Thyroid gland (tissue), 4 donors: ENCODE measurements around the gene CLEC17A.

Source experiments
- POLR2A ChIP-seq, 2 donors: fragments of 450-650 bp; IDR thresholded peaks; one replicate each; pipeline ENCODE4 v1.6.1; 2017; ENCODE audit warnings: antibody characterized with exemption in 2 of 2, mild to moderate bottlenecking in 2 of 2, moderate library complexity in 1 of 2
- TF ChIP-seq, protein P1 (sequence below), 6 experiments: fragments of 200-600 bp in 3 of 6; fragments of 450-650 bp in 3 of 6; sonication (generic) in 3 of 6; IDR thresholded peaks; one replicate each; pipeline ENCODE4 v1.5.1; 2016 to 2019; ENCODE audit warnings: antibody characterized with exemption in 6 of 6, mild to moderate bottlenecking in 2 of 6, inconsistent platforms in 1 of 6, moderate library complexity in 1 of 6

DNA sequence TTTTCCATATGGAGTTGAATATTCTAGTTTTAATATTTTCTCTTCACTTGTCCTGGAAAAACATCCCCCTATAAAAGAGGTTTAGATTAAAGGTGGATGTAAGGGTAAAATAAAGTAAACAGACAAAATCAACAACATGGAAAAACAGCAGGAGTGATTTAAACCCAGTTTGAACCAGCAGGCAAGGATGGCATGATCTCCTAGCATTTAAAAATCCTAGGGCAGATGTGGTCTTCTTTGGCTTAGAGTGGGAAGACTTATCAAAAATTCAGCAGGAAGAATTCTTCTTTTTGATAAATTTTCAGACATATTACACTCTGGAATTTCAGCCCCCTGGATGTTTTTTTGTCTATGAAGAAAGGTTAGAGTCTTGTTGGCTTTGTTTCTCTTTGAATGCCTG lies 36.5 kb downstream of the CLEC17A start:
- TF ChIP-seq, protein P1, sequence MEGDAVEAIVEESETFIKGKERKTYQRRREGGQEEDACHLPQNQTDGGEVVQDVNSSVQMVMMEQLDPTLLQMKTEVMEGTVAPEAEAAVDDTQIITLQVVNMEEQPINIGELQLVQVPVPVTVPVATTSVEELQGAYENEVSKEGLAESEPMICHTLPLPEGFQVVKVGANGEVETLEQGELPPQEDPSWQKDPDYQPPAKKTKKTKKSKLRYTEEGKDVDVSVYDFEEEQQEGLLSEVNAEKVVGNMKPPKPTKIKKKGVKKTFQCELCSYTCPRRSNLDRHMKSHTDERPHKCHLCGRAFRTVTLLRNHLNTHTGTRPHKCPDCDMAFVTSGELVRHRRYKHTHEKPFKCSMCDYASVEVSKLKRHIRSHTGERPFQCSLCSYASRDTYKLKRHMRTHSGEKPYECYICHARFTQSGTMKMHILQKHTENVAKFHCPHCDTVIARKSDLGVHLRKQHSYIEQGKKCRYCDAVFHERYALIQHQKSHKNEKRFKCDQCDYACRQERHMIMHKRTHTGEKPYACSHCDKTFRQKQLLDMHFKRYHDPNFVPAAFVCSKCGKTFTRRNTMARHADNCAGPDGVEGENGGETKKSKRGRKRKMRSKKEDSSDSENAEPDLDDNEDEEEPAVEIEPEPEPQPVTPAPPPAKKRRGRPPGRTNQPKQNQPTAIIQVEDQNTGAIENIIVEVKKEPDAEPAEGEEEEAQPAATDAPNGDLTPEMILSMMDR (IDR thresholded peaks at IDR 0.05): no peak
- TF ChIP-seq POLR2A (IDR thresholded peaks at IDR 0.05): no peak
